HEK293 (cell line): ENCODE measurements around the gene GAPVD1.
A peak's percentile ranks its signal among the peaks of the same experiment; 100 is the strongest.

Experiments
- CTCF ChIA-PET: fragments of 350-600 bp; formaldehyde crosslinking; extraction: SDS; loops from one replicate; lab custom pipeline; 2021; ENCODE audit warnings: antibody characterized with exemption; lab: Yijun Ruan, JAX
- POLR2A ChIA-PET: fragments of 300-600 bp; formaldehyde crosslinking; extraction: SDS; loops from one replicate; lab custom pipeline; 2020; ENCODE audit warnings: antibody characterized with exemption, inconsistent platforms; lab: Yijun Ruan, JAX
- H3K27ac ChIP-seq: fragments of 200-500 bp; sonication (Bioruptor generic); 2 replicates; pipeline ENCODE4 v1.5.1; 2014; ENCODE audit warnings: low read depth, low read length, control low read depth, inconsistent platforms; ENCODE audit errors: extremely low read depth
- H3K36me3 ChIP-seq, 2 experiments: fragments of 200-500 bp in 1 of 2; sonication (Bioruptor generic) in 1 of 2; 1 replicate in 1 of 2; 2 replicates in 1 of 2; pipeline ENCODE4 v1.5.1; 2014 to 2017; ENCODE audit warnings: inconsistent platforms in 2 of 2, low read length in 2 of 2; ENCODE audit not compliant: control insufficient read depth in 2 of 2, insufficient read depth in 1 of 2
- H3K4me1 ChIP-seq: fragments of 200-500 bp; sonication (Bioruptor generic); 2 replicates; pipeline ENCODE4 v1.5.1; 2014; ENCODE audit warnings: mild to moderate bottlenecking, low read length, inconsistent platforms; ENCODE audit not compliant: control insufficient read depth, insufficient read depth
- H3K4me3 ChIP-seq: 2 replicates; pipeline ENCODE4 v1.5.1; 2011; ENCODE audit warnings: low read depth, mild to moderate bottlenecking, control low read depth, low read length, moderate library complexity
- H3K9me3 ChIP-seq: fragments of 200-500 bp; sonication (Bioruptor generic); 2 replicates; pipeline ENCODE4 v1.5.1; 2014; ENCODE audit warnings: low read depth, low read length, inconsistent platforms; ENCODE audit not compliant: control insufficient read depth, insufficient read depth
- EGR2 ChIP-seq: fragments of 450-650 bp; formaldehyde crosslinking; IDR thresholded peaks from 2 replicates; pipeline ENCODE4 v1.5.1; 2016; ENCODE audit warnings: low read depth, missing biosample characterization, missing genetic modification characterization
- GLI2 ChIP-seq: fragments of 450-650 bp; formaldehyde crosslinking; IDR thresholded peaks from 2 replicates; pipeline ENCODE4; 2017; ENCODE audit warnings: missing biosample characterization, missing genetic modification characterization, low read depth, borderline replicate concordance
- REPIN1 ChIP-seq: fragments of 450-650 bp; formaldehyde crosslinking; IDR thresholded peaks from 2 replicates; pipeline ENCODE4 v1.5.1; 2017; ENCODE audit warnings: missing biosample characterization, missing genetic modification characterization, low read depth
- ZBTB10 ChIP-seq: fragments of 450-650 bp; formaldehyde crosslinking; IDR thresholded peaks from 2 replicates; pipeline ENCODE4 v1.5.1; 2016; ENCODE audit warnings: missing biosample characterization, missing genetic modification characterization
- ZFP3 ChIP-seq: fragments of 450-650 bp; formaldehyde crosslinking; IDR thresholded peaks from 2 replicates; pipeline ENCODE4 v1.5.1; 2016; ENCODE audit warnings: low read depth, missing biosample characterization, missing genetic modification characterization
- ZNF26 ChIP-seq: fragments of 450-650 bp; formaldehyde crosslinking; IDR thresholded peaks from 2 replicates; pipeline ENCODE4 v1.5.1; 2016; ENCODE audit warnings: missing biosample characterization, missing genetic modification characterization
- ZNF266 ChIP-seq: fragments of 450-650 bp; formaldehyde crosslinking; IDR thresholded peaks from 2 replicates; pipeline ENCODE4 v1.5.1; 2016; ENCODE audit warnings: missing biosample characterization, missing genetic modification characterization, low read depth
- ZNF341 ChIP-seq: fragments of 450-650 bp; formaldehyde crosslinking; IDR thresholded peaks from 2 replicates; pipeline ENCODE4; 2016; ENCODE audit warnings: low read depth, missing biosample characterization, missing genetic modification characterization
- ZNF555 ChIP-seq: fragments of 450-650 bp; formaldehyde crosslinking; conservative IDR thresholded peaks from 2 replicates; pipeline ENCODE4 v1.5.1; 2017; ENCODE audit warnings: missing biosample characterization, mild to moderate bottlenecking, missing genetic modification characterization, inconsistent platforms
- ZNF623 ChIP-seq: fragments of 450-650 bp; formaldehyde crosslinking; IDR thresholded peaks from 2 replicates; pipeline ENCODE4 v1.5.1; 2016; ENCODE audit warnings: missing biosample characterization, missing genetic modification characterization
- ZNF664 ChIP-seq: fragments of 450-650 bp; formaldehyde crosslinking; IDR thresholded peaks from 2 replicates; pipeline ENCODE4 v1.5.1; 2016; ENCODE audit warnings: missing biosample characterization, missing genetic modification characterization
- ZNF768 ChIP-seq: fragments of 450-650 bp; formaldehyde crosslinking; IDR thresholded peaks from 2 replicates; pipeline ENCODE4 v1.5.1; 2018; ENCODE audit warnings: missing biosample characterization, mild to moderate bottlenecking, missing genetic modification characterization

The GAPVD1 gene

DNA sequence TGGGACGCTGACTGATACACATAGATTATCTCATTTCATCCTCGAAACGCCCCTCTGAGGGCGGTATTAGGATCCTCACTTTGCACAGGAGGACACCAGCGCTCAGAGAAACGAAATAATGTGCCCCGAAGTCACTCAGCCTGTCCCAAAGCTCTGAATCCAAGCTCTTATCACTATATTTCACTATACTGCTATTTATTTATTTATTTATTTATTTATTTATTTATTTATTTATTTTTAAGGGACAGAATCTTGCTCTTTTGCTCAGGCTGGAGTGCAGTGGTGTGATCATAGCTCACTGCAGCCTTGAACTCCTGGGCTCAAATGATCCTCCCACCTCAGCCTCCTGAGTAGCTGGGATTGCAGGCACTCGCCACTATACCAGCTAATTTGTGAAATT is 138.6 kb downstream of the GAPVD1 start (continued):
- TF ChIP-seq ZNF555 (tag by site-specific recombination) (peak; percentile 79), GLI2 (tag by site-specific recombination) (peak; percentile 35; the same call in 1 of the 2 replicates), ZNF341 (0 out of 2 replicates have a peak, but pooled peaks have one; percentile 13), ZNF266 (tag by site-specific recombination) (peak; percentile 54; the same call in 1 of the 2 replicates), ZNF623 (tag by site-specific recombination) (peak; percentile 78), ZNF664 (tag by site-specific recombination) (peak; percentile 68)
- TF ChIP-seq, all 188 proteins: peak for 29; not testable (repeated sequence) for 159

GRCh38 chr9:125400725-125401716 is 139.4 kb downstream of the GAPVD1 start:
- Histone ChIP-seq H3K9me3 (no peaks in the 10 kb centered on the region), H3K4me3 (no peak overlapping the region), H3K36me3 (no peaks in the 10 kb centered on the region), H3K4me1 (no peaks in the 10 kb centered on the region), H3K27ac (no peak overlapping the region)
- TF ChIP-seq ZNF26 (tag by site-specific recombination) (no peak), ZNF664 (tag by site-specific recombination) (peak; percentile 11; the same call in 1 of the 2 replicates)
- CTCF ChIA-PET = no interaction called here
- POLR2A ChIA-PET = no interaction called here

- POLR2A ChIA-PET = no interaction called here
- no peak overlapping the region for H3K27ac ChIP-seq
- H3K36me3 ChIP-seq = no peaks in the 10 kb centered on the region
- H3K4me3 ChIP-seq = no peak overlapping the region
- CTCF ChIA-PET = interaction anchor here (0.7 kb wide), 1 partner anchor 901 kb away, joined by 3 read pairs; no protein-coding TSS in a partner anchor
- no peak for TF ChIP-seq ZBTB10 (tag by site-specific recombination)
- TF ChIP-seq, all 188 proteins: peak for 0
- H3K4me1 ChIP-seq = no peaks in the 10 kb centered on the region
- H3K9me3 ChIP-seq = no peaks in the 10 kb centered on the region
These were observed 143.1 kb downstream of the GAPVD1 start for GRCh38 chr9:125404733-125405132.

DNA sequence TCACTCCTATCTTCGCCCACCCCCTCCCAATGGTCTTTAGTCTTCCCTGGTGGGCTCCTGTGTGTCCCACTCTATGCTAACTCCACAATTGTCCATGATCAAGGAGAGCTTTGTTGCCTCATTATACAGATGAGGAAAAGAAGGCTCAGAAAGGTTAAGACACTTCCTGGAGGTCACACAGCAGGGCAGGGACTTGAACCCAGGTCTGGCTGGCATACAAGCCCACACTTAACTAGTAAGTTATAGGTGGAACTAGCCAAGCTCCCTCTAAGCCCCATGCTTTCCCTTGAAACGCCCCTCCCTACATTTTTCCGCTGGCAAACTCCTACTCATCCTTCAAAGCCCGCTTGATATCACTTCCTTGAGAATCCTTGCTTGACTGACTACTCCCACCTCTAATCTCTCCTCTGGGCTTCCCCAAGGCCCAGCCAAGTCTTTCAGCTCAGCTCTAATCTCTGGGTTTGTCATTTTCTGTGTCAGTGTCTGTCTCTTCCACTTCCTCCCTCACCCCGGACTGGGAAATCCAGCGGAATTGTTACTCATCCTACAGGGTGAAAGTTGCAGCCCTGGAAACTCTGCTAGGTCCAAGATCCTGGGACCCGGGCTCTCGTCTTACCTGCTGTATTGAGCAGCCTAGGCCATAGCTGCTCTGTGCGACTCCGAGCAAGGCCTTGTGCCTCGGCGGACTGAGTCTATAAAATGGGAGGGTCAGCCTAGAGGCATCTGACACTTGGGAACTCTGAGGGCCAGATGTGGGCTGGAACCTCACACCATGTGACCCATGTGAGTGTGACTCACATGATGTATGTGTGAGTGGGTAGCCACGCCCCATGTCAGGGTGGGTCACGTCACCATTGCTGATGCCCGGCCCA is 144.5 kb downstream of the GAPVD1 start:
- CTCF ChIA-PET = interaction anchor here (0.6 to 2.7 kb wide), 6 partner anchors 10 to 993 kb away, joined by 3 to 20 read pairs (median 4); no protein-coding TSS in a partner anchor
- H3K9me3 ChIP-seq = no peaks in the 10 kb centered on the region
- no peak for TF ChIP-seq REPIN1 (tag by site-specific recombination)
- TF ChIP-seq ZFP3 (tag by site-specific recombination) = peak; percentile 93
- 0 out of 2 replicates have a peak, but pooled peaks have one; percentile 50 for TF ChIP-seq ZNF768
- TF ChIP-seq EGR2 (tag by site-specific recombination) = peak; percentile 33; the same call in 1 of the 2 replicates
- TF ChIP-seq, all 188 proteins: peak for 3
- POLR2A ChIA-PET = no interaction called here
- Histone ChIP-seq H3K27ac (no peak overlapping the region), H3K36me3 (no peaks in the 10 kb centered on the region), H3K4me3 (no peak overlapping the region), H3K4me1 (no peaks in the 10 kb centered on the region)
